Measurements from ENCODE around the gene ZNF253. TPM values are rescaled to one million over a fixed set of nuclear protein-coding genes. Genes with fewer than 3 reads are reported as not detected.
A peak's percentile ranks its signal among the peaks of the same experiment; 100 is the strongest.
"Not testable (repeated sequence)": the region's sequence is repeated elsewhere in the genome, so short reads cannot be mapped to it uniquely, and the experiment has no call there.

Gene ZNF253
- total RNA-seq, 1 experiment from 2014 or later: 1.8 TPM

DNA sequence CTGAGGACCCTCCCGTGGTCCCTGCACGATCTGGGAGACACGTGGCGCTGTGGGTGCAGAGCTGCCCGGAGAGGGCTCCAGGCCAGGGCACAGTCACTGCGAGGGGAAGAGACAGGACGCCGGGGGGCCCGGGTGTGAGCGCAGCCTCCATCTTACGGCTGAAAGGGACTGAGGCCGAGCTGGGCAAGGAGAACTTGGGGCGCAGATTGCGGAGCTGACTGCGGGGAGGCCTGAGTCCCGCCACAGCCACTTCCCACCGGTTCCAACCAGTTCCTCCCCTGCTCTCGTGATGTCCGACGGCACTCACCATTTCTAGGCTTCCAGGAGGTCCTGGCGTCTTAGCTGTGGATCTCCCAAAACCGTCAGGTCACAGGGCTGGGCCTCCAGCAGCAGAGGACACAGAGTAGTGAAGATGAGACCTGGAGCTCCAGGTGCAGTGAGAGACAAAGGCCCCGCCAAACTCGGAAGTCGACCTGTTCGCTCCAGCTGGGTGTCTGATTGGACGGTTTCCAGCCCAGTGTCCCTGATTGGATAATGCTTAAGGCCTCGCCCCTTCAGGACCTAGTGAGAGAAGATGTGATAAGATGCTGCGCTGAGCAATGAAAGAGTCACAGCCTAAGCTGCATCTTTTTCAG, 4.8 kb upstream of the ZNF253 start:
- H3K4me3 Mint-ChIP-seq (ENCODE audit: unreplicated experiment): no peak overlapping the region
- no peaks in the 10 kb centered on the region for H3K4me1 Mint-ChIP-seq (ENCODE audit: insufficient read depth, unreplicated experiment)
- POLR2A ChIA-PET: no interaction called here
- H3K27ac Mint-ChIP-seq (ENCODE audit: low read depth, unreplicated experiment): no peak overlapping the region
- no peak for DNase-seq (ENCODE audit: unreplicated experiment)
- CTCF ChIA-PET: no interaction called here
- no peaks in the 10 kb centered on the region for H3K27me3 Mint-ChIP-seq (ENCODE audit: insufficient read depth, unreplicated experiment)
- no peaks in the 10 kb centered on the region for H3K36me3 Mint-ChIP-seq (ENCODE audit: insufficient read depth, unreplicated experiment)
- TF ChIP-seq, protein P1, sequence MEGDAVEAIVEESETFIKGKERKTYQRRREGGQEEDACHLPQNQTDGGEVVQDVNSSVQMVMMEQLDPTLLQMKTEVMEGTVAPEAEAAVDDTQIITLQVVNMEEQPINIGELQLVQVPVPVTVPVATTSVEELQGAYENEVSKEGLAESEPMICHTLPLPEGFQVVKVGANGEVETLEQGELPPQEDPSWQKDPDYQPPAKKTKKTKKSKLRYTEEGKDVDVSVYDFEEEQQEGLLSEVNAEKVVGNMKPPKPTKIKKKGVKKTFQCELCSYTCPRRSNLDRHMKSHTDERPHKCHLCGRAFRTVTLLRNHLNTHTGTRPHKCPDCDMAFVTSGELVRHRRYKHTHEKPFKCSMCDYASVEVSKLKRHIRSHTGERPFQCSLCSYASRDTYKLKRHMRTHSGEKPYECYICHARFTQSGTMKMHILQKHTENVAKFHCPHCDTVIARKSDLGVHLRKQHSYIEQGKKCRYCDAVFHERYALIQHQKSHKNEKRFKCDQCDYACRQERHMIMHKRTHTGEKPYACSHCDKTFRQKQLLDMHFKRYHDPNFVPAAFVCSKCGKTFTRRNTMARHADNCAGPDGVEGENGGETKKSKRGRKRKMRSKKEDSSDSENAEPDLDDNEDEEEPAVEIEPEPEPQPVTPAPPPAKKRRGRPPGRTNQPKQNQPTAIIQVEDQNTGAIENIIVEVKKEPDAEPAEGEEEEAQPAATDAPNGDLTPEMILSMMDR (IDR thresholded peaks at IDR 0.05; ENCODE audit: unreplicated experiment): no peak
- intact Hi-C loops (cut with micrococcal nuclease): loop anchor here (10.0 kb wide), 1 partner anchor 196 kb away; the partner anchor contains the start of genes ATP13A1 and ZNF101
- H3K9me3 Mint-ChIP-seq (ENCODE audit: unreplicated experiment): peaks cover 5% of the 10 kb centered on the region
- BruUV-seq (replicated peaks): no TSS peak

DNA sequence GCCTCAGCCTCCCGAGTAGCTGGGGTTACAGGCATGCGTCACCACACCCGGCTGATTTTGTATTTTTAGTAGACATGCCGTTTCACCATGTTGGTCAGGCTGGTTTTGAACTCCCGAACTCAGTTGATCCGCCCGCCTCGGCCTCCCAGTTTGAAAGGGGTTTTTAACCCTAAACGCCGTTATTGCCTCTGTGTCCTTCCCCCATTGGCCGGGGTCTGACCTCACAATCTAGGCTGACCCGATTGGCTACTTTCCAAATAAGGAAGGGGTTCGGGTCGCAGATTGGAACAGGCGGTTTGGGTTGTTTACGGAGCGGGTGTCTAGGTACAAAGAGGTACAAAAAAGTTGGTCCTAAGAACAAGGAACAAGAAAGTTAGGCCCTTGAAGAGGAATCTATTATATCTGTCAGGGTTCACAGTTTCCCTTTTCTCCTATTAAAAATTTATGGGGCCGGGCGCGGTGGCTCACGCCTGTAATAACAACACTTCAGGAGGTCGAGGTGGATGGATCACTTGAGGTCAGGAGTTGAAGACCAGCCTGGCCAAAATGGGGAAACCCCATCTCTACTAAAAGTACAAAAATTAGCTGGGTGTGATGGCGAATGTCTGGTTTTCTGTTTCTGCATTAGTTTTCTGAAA, 1.0 kb downstream of the ZNF253 start:
- DNase-seq (ENCODE audit: unreplicated experiment): no peak
- CTCF ChIA-PET: no interaction called here
- H3K27ac Mint-ChIP-seq (ENCODE audit: low read depth, unreplicated experiment): peak overlapping the region; percentile 96
- peaks cover 7% of the 10 kb centered on the region for H3K36me3 Mint-ChIP-seq (ENCODE audit: insufficient read depth, unreplicated experiment)
- TF ChIP-seq, protein P1 (IDR thresholded peaks at IDR 0.05; ENCODE audit: unreplicated experiment): no peak
- no TSS peak for BruUV-seq (replicated peaks)
- peak overlapping the region; percentile 89 for H3K4me3 Mint-ChIP-seq (ENCODE audit: unreplicated experiment)
- H3K4me1 Mint-ChIP-seq (ENCODE audit: insufficient read depth, unreplicated experiment): no peaks in the 10 kb centered on the region
- H3K9me3 Mint-ChIP-seq (ENCODE audit: unreplicated experiment): peaks cover 5% of the 10 kb centered on the region
- H3K27me3 Mint-ChIP-seq (ENCODE audit: insufficient read depth, unreplicated experiment): no peaks in the 10 kb centered on the region
- POLR2A ChIA-PET: interaction anchor here (1.2 to 1.8 kb wide), 4 partner anchors 10 to 90 kb away, joined by 5 to 9 read pairs (median 8); partner anchors contain the start of genes ZNF506 and ZNF93
- intact Hi-C loops (cut with micrococcal nuclease): loop anchor here (10.0 kb wide), 1 partner anchor 202 kb away; the partner anchor contains the start of genes ATP13A1 and ZNF101

GRCh38 chr19:19870086-19870485, 4.4 kb downstream of the ZNF253 start:
- H3K36me3 Mint-ChIP-seq (ENCODE audit: insufficient read depth, unreplicated experiment); BruUV-seq (replicated peaks): not testable (repeated sequence)

DNA sequence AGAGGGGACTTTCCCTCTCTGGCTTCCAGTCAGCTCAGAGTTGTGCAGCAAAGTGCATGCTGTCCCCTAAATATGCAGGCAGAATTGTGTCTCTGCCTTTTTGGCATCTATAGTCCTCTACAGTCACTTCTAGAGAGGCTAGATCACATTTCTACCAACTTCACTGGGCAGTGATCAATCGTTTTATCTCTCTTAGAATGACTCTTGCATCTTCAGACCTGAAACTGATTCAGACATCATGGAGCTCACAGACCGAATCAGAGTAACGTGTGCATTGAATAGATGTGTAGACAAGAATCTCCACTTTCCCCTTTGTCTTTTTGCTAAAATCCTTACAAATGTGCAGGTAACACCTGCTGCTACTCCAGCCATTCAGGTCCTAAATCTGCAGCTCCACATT, 6.2 kb downstream of the ZNF253 start:
- POLR2A ChIA-PET: no interaction called here
- Mint-ChIP-seq H3K4me3 (ENCODE audit: unreplicated experiment) (no peak overlapping the region), H3K27ac (ENCODE audit: low read depth, unreplicated experiment) (no peak overlapping the region), H3K36me3 (ENCODE audit: insufficient read depth, unreplicated experiment) (peaks cover 7% of the 10 kb centered on the region), H3K27me3 (ENCODE audit: insufficient read depth, unreplicated experiment) (no peaks in the 10 kb centered on the region), H3K4me1 (ENCODE audit: insufficient read depth, unreplicated experiment) (no peaks in the 10 kb centered on the region), H3K9me3 (ENCODE audit: unreplicated experiment) (no peaks in the 10 kb centered on the region)
- CTCF ChIA-PET: no interaction called here
- intact Hi-C loops (cut with micrococcal nuclease): no loop called here
- BruUV-seq (replicated peaks): no TSS peak
- DNase-seq (ENCODE audit: unreplicated experiment): no peak
- TF ChIP-seq, protein P1 (IDR thresholded peaks at IDR 0.05; ENCODE audit: unreplicated experiment): no peak

More at GRCh38 chr19:19870086-19870485, 4.4 kb downstream of the ZNF253 start:
- H3K27ac Mint-ChIP-seq (ENCODE audit: low read depth, unreplicated experiment); H3K27me3 Mint-ChIP-seq (ENCODE audit: insufficient read depth, unreplicated experiment); H3K4me1 Mint-ChIP-seq (ENCODE audit: insufficient read depth, unreplicated experiment); intact Hi-C loops (cut with micrococcal nuclease); CTCF ChIA-PET; H3K9me3 Mint-ChIP-seq (ENCODE audit: unreplicated experiment); H3K4me3 Mint-ChIP-seq (ENCODE audit: unreplicated experiment); DNase-seq (ENCODE audit: unreplicated experiment): not testable (repeated sequence)
- POLR2A ChIA-PET: interaction anchor here (0.7 to 1.2 kb wide), 2 partner anchors 19 to 445 kb away, joined by 3 read pairs; no protein-coding TSS in a partner anchor

Measured in MCF 10A (cell line).